Ishikawa (cell line): Measurements from ENCODE around the gene SAMD8.

Source experiments
- CEBPB ChIP-seq: IDR thresholded peaks from 2 replicates; pipeline ENCODE4 v1.6.1; 2012
- CREB1 ChIP-seq: IDR thresholded peaks from 2 replicates; pipeline ENCODE4 v1.6.1; 2012; ENCODE audit warnings: low read depth
- EGR1 ChIP-seq: IDR thresholded peaks from 2 replicates; pipeline ENCODE4 v1.6.1; 2012
- EP300 ChIP-seq: IDR thresholded peaks from 2 replicates; pipeline ENCODE4 v1.6.1; 2012; ENCODE audit warnings: borderline replicate concordance
- FOXM1 ChIP-seq: IDR thresholded peaks from 2 replicates; pipeline ENCODE4 v1.6.1; 2012; ENCODE audit warnings: low read depth, borderline replicate concordance
- MAX ChIP-seq: IDR thresholded peaks from 2 replicates; pipeline ENCODE4 v1.6.1; 2012
- NFIC ChIP-seq: IDR thresholded peaks from 2 replicates; pipeline ENCODE4 v1.6.1; 2012
- RAD21 ChIP-seq: IDR thresholded peaks from 2 replicates; pipeline ENCODE4 v1.6.1; 2012; ENCODE audit warnings: low read depth
- TAF1 ChIP-seq: IDR thresholded peaks from 2 replicates; pipeline ENCODE4 v1.6.1; 2012; ENCODE audit warnings: low read depth, mild to moderate bottlenecking
- TCF12 ChIP-seq: IDR thresholded peaks from 2 replicates; pipeline ENCODE4 v1.6.1; 2012; ENCODE audit warnings: low read depth
- TEAD4 ChIP-seq: IDR thresholded peaks from 2 replicates; pipeline ENCODE4 v1.6.1; 2012
- YY1 ChIP-seq: IDR thresholded peaks from 2 replicates; pipeline ENCODE4 v1.6.1; 2012; ENCODE audit warnings: low read depth
- ZBTB7A ChIP-seq: IDR thresholded peaks from 2 replicates; pipeline ENCODE4 v1.6.1; 2012; ENCODE audit warnings: low read depth
- TF ChIP-seq, protein P1 (sequence below): IDR thresholded peaks from 2 replicates; pipeline ENCODE4 v1.6.1; 2012; ENCODE audit warnings: low read depth, mild to moderate bottlenecking
- TF ChIP-seq, protein P2 (sequence below): IDR thresholded peaks from 2 replicates; pipeline ENCODE4 v1.6.1; 2012

The SAMD8 gene

GRCh38 chr10:75107756-75108683 lies 3.4 kb upstream of the SAMD8 start:
- TF ChIP-seq EGR1 = peak; percentile 84
- TF ChIP-seq MAX = no peak

GRCh38 chr10:75108684-75109458 lies 2.6 kb upstream of the SAMD8 start:
- TF ChIP-seq RAD21 (peak; percentile 64), TEAD4 (no peak), ZBTB7A (peak; percentile 94)
- TF ChIP-seq, protein P1, sequence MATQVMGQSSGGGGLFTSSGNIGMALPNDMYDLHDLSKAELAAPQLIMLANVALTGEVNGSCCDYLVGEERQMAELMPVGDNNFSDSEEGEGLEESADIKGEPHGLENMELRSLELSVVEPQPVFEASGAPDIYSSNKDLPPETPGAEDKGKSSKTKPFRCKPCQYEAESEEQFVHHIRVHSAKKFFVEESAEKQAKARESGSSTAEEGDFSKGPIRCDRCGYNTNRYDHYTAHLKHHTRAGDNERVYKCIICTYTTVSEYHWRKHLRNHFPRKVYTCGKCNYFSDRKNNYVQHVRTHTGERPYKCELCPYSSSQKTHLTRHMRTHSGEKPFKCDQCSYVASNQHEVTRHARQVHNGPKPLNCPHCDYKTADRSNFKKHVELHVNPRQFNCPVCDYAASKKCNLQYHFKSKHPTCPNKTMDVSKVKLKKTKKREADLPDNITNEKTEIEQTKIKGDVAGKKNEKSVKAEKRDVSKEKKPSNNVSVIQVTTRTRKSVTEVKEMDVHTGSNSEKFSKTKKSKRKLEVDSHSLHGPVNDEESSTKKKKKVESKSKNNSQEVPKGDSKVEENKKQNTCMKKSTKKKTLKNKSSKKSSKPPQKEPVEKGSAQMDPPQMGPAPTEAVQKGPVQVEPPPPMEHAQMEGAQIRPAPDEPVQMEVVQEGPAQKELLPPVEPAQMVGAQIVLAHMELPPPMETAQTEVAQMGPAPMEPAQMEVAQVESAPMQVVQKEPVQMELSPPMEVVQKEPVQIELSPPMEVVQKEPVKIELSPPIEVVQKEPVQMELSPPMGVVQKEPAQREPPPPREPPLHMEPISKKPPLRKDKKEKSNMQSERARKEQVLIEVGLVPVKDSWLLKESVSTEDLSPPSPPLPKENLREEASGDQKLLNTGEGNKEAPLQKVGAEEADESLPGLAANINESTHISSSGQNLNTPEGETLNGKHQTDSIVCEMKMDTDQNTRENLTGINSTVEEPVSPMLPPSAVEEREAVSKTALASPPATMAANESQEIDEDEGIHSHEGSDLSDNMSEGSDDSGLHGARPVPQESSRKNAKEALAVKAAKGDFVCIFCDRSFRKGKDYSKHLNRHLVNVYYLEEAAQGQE = no peak

- no peak for TF ChIP-seq TAF1
- TF ChIP-seq EGR1 = no peak
- no peak for TF ChIP-seq NFIC
- no peak for TF ChIP-seq EP300
- TF ChIP-seq TEAD4 = no peak
- no peak for TF ChIP-seq ZBTB7A
- TF ChIP-seq TCF12 = no peak
- TF ChIP-seq, protein P2, sequence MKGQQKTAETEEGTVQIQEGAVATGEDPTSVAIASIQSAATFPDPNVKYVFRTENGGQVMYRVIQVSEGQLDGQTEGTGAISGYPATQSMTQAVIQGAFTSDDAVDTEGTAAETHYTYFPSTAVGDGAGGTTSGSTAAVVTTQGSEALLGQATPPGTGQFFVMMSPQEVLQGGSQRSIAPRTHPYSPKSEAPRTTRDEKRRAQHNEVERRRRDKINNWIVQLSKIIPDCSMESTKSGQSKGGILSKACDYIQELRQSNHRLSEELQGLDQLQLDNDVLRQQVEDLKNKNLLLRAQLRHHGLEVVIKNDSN = no peak
- no peak for TF ChIP-seq MAX
- no peak for TF ChIP-seq CREB1
- no peak for TF ChIP-seq RAD21
- TF ChIP-seq CEBPB = no peak
- TF ChIP-seq, protein P1 = no peak
- TF ChIP-seq YY1 = no peak
- TF ChIP-seq FOXM1 = no peak
These were observed 2.0 kb upstream of the SAMD8 start for GRCh38 chr10:75109459-75109778.

DNA sequence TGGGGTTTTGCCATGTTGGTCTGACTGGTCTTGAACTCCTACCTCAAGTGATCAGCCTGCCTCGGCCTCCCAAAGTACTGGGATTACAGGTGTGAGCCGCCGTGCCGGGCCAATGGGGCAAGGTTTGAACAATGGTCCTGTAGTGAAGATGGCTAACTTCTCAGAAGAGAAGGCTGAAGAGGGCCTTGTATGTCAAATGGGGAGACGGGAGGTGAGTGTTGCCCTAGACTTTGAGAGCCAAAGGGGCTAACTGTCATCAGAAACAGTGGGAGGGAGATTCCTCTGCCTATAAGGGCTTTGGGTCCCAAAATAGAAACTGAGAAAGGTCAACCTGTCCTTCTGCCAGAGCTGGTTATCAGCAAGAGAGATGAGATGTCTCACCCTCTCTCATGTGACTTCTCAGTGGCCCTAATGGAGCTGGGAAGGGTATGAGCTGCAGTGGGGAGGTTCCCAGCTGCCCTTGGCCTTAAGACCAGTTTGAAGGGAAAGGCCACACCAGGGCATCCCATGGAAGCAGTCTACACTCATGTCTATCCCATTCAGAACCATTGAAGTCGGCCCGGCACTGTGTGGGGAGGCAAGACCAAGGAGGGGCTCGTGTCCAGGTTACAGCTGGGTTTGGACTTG lies 1.3 kb upstream of the SAMD8 start:
- TF ChIP-seq RAD21 (no peak), FOXM1 (no peak), TAF1 (no peak)
- TF ChIP-seq, protein P2 = no peak

- 0 out of 2 replicates have a peak, but pooled peaks have one; percentile 41 for TF ChIP-seq TAF1
- TF ChIP-seq NFIC = no peak
- TF ChIP-seq TEAD4 = no peak
- peak; percentile 41; the same call in 1 of the 2 replicates for TF ChIP-seq ZBTB7A
- TF ChIP-seq, protein P2 = no peak
- TF ChIP-seq CREB1 = no peak
These were observed 637 bp downstream of the SAMD8 start for GRCh38 chr10:75111907-75112679.
